NCI-H510A (cell line): ENCODE data around the gene TRPV4.
A peak's percentile ranks its signal among the peaks of the same experiment; 100 is the strongest.
"Not testable (repeated sequence)": the region's sequence is repeated elsewhere in the genome, so short reads cannot be mapped to it uniquely, and the experiment has no call there.

Experiments
- DNase-seq: peaks from one replicate; lab custom pipeline; 2025; lab: John Stamatoyannopoulos, UW

The TRPV4 gene

DNA sequence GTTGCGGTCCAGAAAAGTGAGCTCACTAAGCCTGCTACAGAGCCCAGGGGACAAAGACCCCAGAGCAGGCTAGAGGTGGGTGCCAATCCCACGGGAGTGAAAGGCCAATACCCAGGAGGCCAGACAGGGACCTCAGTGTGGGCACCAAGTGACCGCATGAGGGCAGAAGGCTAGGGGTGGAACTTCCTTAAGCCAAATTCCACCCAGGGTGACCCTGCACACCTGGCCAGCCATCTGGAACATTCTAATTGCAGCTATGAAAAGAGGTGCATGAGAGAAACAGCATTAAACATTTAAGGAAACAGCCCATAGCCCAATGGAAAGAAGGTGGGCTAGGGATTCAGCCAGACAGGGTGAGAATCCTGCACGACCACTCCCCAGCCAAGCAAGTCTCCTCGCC is 27.8 kb upstream of the TRPV4 start:
- no peak for DNase-seq

DNA sequence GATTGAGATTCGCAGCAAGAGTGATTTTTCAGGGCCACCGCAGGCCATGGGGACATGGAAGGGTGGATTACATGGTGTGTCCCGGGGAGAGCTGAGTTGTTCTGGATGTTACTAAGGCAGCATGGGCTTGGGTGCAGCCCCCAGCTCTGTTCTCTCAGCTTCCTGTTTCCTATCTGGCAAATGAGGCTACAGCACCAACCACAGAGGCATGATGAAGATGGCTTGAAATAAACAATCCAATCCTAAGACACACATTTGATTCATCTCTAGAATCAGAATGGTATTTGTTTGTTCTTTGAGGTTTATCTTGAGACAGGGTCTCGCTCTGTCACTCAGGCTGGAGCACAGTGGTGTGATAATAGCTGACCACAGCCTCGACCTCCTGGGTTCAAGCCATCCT is 25.6 kb upstream of the TRPV4 start:
- no peak for DNase-seq

DNA sequence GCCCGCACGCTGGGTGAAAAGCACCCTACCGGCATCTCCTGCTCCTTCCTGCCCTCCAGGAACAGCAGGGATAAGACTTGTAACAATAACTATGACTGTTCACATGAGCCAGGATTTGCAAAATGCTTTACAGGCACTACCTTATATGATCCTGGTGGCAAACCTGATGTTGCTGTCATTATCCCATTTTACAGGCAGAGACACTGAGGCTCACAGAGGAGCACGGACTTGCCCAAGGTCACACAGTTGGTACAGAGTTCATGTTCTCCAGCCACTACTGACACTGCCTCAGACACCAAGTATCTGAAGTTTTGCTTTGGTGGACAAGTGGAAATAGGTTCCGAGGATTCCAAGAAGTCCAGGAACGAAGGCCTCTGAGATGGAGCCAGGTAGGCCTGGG is 24.5 kb upstream of the TRPV4 start:
- no peak for DNase-seq

DNA sequence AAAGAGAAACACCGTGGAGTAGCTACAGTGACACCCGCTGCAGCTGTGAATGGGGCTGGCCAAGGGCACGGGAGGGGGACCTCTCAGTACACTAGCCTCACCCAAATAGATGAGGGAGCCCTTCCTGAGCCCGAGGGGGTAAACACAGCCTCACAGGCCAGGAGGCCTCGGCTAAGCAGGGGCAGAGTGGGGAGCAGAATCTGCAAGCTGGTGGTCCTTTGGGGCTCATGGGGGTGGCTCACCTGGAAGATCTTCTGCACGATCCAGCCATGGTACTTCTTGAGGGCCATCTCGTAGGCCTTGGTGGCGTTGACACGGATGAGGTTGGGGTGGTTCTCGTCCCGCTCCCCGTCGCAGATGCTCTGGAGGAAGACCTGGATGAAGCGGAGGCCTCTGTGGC is 22.2 kb upstream of the TRPV4 start:
- DNase-seq = no peak

DNA sequence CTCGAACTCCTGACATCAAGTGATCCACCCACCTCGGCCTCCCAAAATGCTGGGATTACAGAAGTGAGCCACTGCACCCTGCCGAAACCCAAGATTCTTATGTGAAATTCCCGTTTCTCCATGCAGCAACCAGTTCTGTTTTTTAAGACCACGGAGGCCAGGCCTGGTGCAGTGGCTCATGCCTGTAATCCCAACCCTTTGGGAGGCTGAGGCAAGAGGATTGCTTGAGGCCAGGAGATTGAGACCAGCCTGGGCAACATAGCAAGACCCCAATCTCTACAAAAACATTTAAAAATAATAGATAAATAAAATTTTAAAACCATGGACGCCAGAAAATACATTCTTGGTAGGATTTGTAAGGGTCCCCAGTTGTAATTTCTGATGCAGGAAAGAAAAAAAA is 17.3 kb upstream of the TRPV4 start:
- not testable (repeated sequence) for DNase-seq

DNA sequence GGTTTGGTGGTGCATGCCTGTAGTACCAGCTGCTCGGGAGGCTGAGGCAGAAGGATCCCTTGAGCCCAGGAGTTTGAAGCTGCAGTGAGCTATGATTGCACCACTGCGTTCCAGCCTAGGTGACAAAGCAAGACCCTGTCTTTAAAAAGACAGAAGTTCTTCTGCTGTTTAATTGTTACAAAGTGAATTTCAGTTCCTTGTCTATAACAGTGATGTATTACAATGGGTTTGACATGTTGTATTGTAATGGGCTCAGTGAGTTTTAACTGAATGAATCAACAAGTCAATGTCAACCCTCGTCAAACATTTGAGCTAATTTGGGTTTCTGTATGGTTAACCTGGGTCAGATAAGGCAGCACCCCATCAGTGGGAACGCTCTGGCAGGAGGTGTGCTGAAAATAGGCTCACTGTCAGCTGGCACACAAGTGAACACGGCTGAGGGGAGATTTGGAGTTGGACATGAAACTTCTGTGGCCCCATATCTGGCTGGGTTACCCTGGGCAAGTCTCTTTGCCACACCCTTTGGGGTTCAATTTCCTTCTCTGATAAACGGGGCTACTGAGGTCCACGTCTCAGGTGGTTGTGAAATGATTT is 14.0 kb upstream of the TRPV4 start:
- no peak for DNase-seq

DNA sequence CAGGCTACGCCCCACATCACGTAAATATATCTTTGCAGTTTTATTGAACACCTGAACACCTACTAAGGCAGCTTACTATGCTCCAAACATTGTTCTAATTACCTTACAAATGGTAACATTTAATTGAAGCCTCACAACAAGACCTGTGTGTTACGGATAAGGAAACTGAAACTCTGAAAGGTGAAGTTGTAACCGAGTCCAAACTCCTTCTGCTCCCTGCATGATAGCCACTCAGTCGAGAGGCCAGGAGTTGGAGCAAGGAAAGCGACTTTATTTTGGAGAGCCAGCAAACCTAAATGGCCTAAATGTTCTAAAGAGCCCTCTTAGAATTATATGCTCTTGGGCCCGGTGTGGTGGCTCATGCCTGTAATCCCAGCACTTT is 12.6 kb upstream of the TRPV4 start:
- no peak for DNase-seq

DNA sequence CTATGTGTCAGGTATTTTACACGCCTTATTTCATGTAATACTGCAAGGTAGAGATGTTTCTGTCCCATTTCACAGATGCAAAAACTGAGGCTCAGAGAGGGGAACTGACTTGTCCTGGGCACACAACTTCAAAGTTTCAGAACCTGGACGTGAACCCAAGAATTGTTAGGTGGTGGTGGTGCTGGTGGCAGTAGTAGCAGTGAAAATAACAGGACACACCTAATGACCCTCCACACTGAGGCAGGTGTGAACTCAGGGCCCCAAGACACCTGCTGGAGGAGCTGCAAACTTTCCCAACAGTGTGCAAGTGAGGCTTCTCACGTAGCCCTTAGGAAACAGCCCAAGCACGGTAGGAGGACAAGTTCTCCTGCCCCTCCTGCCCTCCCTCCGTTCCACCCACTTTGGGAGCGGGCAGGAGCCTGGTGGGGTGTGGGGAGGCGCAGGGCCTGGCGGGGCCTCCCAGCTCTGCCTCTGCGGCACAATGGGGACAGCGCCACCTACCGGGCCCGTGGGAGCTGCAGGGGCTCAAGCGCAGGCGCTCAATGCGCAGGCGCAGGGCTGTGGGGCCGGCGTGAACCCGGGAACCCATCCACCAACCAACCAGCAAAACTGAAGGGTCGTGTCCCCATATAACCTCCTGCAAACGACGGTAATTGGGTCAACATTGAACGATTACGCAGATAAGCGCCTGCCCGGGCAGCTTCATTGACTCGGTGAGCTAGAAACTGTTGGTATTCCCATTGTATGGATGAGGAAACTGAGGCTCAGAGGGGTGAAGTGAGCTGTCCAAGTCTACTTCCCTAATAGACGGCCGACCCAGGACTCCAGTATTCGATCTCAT is 12.0 kb upstream of the TRPV4 start:
- DNase-seq = peak; percentile 45

DNA sequence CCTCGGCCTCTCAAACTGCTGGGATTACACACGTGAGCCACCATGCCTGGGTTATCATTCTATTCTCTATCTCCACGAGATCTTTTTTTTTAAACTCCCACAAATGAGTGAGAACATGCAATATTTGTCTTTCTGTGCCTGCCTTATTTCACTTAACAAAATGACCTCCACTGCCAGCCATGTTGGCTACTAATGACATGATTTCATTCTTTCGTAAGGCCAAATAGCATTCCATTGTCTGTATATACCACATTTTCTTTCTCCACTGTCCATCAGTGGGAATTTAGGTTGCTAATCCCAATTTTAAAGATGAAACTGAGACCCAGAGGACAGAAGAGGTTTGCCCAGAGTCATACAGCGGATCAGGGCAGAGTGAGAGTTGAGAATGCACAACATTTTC is 10.9 kb upstream of the TRPV4 start:
- no peak for DNase-seq

DNA sequence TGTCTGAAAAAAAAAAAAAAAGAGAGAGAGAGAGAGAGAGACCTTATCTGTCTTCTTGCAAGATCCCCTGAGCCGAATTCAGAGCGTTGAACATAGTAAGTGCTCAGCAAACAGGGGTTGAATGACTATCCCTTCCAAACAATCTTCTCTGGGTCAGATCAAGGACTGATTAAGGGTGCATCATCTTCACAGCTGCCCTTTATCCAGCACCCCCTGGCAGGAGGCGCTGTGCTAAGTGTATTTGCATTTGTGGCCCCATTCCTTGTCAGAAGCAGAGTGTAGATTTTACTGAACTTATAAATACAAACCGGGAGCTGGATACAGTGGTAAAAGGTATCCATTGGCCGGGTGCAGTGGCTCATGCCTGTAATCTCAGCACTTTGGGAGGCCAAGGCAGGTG is 8.8 kb upstream of the TRPV4 start:
- no peak for DNase-seq

DNA sequence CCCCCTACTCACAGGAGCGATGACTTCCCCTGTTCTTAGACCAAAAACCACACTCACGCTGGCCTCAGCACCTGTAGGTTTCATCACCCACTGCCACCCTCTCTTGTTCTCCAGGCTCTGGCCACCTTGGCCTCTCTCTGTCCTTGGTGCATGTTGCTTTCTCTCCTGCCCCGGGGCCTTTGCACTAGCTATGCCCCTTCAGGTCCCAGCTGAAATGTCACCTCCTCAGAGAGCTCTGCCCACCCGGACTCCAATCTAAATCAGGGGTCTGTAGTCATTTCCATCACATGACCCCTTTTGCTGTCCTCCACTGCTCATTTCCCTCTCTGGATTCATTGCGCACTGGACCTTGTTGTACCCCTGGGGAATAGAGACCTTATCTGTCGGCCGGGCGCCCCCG is 8.2 kb upstream of the TRPV4 start:
- no peak for DNase-seq

DNA sequence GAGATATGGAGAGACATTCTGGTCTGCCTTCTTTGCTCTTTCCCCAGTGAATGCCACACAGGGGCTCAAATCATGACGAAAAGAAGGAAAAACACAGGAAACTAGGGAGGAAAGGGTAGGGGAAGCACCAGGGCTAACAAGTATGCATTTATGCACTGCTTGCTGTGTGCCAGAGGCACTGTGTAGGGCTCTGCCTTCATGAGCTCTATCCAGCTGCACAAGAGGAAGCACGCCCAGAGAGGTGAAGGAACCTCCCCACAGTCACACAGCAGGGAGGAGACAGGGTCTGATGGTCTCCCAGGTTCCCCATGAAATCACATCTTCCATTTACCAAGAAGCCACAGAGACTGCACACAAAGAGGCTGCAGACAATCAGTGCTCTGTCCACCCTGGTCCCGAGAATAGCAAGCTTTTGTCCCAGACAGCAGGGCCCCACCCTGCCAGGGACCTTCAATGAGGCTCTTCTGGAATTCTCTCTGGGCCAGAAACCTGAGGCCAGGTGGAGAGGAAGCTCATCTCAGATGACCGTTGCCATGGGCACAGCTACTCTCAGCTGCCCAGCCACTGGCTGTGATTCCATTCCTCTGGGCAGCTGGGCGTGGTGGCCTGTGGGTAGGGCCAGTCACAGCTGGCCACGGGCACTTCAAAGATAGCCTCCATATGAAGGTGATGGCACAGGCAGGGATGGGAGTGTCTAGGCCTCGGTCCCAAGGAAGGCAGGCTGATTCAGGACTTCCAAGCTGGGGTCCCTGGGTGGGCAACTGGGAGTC is 7.3 kb upstream of the TRPV4 start:
- DNase-seq = peak; percentile 68

DNA sequence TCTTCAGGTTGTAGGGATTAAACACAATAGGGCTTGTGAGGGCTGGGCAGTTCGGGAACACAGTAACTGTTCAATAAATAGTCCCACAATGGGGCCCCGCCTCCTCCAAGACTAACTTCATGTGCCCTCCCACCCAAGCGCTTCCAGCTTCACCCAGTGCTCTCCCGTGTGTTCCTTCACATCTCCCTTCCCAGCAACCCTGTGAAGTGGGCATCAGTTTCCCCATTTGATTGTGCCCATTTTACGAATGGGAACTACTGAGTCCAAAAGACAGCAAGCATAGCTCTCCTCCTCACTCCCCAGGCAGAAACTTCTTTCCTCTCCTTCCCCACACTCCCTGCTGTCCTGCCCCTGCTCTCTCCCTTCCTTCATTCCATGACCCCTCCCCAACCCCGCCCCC is 6.2 kb upstream of the TRPV4 start:
- DNase-seq = no peak

DNA sequence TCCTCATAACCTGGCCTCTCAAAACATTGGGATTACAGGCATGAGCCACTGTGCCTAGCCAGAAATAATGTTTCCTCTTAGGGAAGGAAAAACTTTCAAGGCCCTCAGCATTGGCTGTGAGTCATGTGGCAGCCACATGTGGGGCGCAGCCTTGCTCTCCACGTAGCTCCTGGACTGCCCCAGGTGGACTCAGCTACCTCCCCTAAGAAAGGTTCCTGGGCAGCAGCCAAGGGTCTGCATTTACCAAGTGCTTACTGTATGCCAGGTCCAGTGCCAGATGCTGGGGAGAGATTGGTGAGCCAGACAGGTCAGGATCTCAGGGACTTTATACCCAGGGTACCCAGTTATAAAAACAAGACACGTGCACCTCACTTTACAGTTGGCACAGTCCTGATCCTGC is 3.7 kb upstream of the TRPV4 start:
- no peak for DNase-seq

DNA sequence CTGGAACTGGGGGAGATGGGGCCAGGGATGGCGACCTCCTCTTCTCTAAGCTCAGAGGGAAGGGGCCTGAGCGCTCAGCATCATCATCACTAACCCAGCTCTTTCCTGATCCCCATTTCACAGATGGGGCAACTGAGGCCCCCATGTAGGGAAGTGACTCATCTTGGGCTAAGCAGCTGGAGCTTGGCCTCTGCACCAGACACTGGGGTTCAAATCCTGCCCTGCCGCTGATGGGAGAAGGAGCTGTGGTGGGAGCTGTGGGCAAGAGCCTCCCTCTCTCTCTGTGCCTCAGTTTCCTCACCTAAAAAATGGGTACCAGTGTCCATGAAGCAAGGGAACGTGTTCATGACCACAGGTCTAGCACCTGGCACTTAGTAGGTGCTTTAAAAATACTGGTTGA is 2.6 kb upstream of the TRPV4 start:
- DNase-seq = no peak

DNA sequence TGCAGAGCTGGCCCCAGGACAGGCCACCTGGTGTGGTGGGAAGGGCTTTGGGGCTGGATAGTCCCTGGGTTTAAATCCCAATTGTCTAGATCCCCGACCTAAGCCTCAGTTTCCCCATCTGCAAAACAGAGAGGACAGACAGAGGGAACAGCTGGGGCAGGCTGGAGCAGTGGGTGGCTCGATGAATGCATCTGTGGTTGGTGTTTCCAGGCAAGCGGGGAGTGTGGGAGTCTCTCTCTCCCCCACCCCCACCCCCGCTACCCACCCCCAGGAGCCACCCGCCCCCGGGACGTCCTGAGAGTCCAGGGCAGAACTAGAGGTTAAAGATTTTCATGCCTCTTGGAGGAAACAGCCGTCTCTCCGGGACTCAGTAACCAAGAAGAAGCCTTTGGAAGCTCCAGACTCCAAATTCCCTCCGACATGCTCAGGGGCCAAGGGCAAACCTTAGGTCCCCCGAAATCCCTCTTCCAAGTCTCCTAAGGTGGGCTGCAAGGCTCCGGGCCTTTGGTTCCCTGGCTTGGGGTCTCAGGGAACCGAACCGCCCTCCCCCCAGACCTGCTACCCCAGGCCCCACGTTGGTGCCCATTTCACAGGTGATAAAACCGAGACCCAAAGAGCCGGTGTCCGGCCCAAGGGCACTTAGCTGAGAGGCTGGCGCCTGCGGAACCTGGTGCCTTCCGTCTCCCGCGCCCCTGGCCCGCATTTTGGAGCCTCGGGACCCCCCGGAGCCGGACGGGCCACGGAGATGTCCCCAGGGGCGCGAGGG is 474 bp downstream of the TRPV4 start:
- DNase-seq = no peak

DNA sequence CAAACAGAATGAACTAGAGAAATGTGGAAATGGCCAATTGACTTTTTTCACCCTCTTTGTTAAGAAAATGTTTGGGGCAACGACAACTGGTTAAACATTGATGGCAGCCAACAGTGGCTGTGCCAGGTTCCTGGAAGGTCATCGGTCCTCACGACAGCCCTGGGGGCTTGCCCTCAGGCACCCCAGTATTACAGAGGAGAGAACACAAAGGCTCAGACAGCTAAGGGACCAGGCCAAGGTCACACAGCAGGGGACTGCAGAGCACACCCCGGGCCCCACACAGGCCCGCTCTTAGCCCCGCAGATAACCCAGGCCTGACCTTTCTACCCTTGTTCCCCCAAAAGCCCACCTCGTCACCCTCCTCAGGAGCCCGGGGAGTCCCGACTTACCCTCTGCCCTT is 1.3 kb downstream of the TRPV4 start:
- no peak for DNase-seq

DNA sequence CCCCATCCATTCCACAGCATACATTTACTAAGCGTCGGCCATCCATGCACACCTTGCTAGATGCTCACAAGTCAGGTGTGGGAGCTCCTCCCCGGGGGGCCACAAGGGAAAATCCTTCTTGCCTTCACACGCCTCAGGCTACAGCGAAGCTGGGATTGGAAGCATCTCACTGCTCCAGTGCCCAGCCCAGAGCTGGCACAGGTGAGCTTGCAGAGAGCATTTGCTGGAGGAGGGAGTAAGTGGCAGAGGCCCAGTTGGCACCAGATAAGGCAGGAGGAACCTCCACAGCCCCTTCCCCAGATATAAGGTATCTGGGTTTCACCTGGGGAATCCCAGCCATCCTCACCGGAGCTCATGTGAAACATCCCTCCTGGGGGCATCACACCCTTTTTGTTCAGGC is 1.8 kb downstream of the TRPV4 start:
- no peak for DNase-seq

DNA sequence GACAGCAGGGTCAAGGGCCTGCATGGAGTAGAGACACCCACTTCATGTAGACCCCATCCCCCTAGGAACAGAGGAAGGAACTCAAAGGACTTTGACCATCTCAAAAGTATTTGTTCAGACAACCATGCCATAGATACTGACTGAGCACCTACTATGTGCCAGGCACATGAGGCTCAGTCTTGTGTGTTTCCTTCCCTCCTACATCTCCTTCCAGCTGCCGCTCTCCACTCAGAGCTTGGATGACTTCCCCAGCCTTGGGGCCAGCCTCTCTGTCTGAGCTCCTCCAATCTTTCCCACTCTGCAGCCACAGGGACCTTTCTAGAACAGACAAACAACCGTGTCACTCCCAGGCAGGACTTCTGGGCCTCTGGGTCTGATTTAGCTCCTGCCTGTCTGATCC is 2.5 kb downstream of the TRPV4 start:
- DNase-seq = no peak

DNA sequence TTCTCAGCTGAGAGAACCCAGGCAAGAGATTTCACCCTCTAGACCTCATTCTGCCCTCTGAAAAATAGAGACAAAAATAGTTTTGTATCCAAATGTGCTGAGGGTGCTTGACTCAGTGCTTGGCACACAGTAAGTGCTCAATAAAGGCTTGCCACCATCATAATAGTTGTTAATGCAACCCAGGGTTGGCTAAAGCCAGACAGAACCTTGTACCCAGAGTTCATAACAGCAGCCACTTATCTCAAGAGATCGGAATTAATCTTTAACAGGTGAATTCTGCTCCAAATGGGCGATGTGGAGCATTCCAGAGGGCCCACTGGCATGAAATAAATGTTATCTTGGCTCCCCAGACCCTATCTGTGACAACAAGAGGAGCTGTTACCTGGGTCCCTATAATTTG is 2.9 kb downstream of the TRPV4 start:
- no peak for DNase-seq

DNA sequence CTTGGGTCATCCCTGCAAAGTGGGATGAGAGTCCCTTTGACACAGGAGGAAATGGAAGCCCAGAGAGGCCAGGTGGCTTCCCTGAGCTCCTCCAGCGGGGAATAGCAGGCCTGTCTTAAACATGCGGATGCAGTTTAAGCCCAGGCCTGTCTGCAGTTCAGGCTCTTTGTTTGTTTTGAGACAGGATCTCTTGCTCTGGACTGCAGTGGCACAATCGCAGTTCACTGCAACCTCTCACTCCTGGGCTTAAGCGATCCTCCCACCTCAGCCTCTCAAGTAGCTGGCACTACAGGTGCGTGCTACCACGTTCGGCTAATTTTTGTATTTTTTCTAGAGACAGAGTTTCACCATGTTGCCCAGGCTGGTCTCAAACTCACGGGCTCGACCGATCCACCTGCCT is 3.5 kb downstream of the TRPV4 start:
- no peak for DNase-seq

DNA sequence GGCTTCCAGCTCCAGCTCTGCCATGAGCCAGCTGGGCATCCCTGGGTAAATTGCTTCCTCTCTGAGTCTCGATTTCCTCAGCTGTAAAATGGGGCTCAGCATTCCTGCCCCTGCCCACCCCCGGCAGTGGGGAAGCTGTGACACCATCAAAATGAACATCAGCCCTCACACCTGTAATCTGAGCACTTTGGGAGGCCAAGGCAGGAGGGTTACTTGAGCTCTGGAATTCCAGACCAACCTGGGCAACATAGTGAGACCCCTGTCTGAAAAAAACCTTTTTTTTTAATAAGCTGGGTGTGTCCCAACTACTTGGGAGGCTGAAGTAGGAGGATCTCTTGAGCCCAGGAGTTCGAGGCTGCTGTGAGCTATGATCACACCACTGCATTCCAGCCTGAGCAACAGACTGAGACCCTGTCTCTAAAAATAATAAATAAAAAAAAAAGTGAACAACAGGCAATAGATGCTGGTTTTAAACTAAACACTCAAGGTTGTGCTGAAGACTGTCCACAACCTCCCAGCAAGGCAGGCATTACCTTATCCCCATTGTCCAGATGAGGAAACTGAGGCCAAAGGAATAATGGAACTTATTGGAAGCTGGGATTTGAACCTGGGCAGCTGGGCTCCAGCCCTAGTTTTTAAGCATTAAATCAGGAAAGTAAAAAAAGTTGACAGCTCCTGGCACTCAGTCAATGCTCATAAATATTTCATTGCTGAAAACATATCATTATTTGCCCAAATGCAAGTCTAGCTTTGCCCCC is 4.3 kb downstream of the TRPV4 start:
- no peak for DNase-seq
